Cardiac muscle cell (in vitro differentiated cells and primary cell): Measurements from ENCODE around the gene TRIM4. TPM values are rescaled to one million over a fixed set of nuclear protein-coding genes. Genes with fewer than 3 reads are reported as not detected.

ENCODE experiments used
- DNase-seq, 2 donors: peaks; one replicate each; pipeline versions ENCODE4 v3.0.0 to v3.0.0-alpha.2; 2010 to 2017; ENCODE audit warnings: low read depth in 1 of 2, low spot score in 1 of 2
- H3K27ac ChIP-seq: fragments of 200-600 bp; sonication (generic); 2 replicates; pipeline ENCODE4 v1.5.1; 2016
- H3K27me3 ChIP-seq: fragments of 200-600 bp; sonication (generic); 2 replicates; pipeline ENCODE4 v1.6.0; 2016; ENCODE audit warnings: control low read depth
- H3K36me3 ChIP-seq: fragments of 200-600 bp; sonication (generic); 2 replicates; pipeline ENCODE4 v1.5.1; 2016; ENCODE audit warnings: control low read depth
- H3K4me1 ChIP-seq: fragments of 200-600 bp; sonication (generic); 2 replicates; pipeline ENCODE4 v1.8.1; 2017; ENCODE audit warnings: low read depth, mild to moderate bottlenecking, mixed run types
- H3K4me3 ChIP-seq: fragments of 200-600 bp; sonication (generic); 2 replicates; pipeline ENCODE4 v1.5.1; 2016; ENCODE audit warnings: mild to moderate bottlenecking
- H3K9me3 ChIP-seq: fragments of 200-600 bp; sonication (generic); 2 replicates; pipeline ENCODE4 v1.5.1; 2017; ENCODE audit warnings: low read depth, mild to moderate bottlenecking, control low read depth
- polyA plus RNA-seq: library from polyadenylated mRNA; unstranded; fragments of >200 nt; fragmentation: Nextera tagmentation; extraction: Ambion mirVana; gene quantifications from 2 replicates; pipeline ENCODE4 v1.2.1, GENCODE V29; 2016
- total RNA-seq: library from RNA; depleted of rRNA; stranded (reverse); fragments of >200 nt; gene quantifications from 2 replicates; pipeline ENCODE4 v1.2.3, GENCODE V29; 2016
- TF ChIP-seq, protein P1 (sequence below): IDR thresholded peaks from 2 replicates; pipeline ENCODE4 v1.5.1; 2012; ENCODE audit warnings: low read depth, mild to moderate bottlenecking, low read length

The TRIM4 gene
- total and polyA plus RNA-seq, 2 experiments from 2014 or later = 4.0 to 6.0 TPM

DNA sequence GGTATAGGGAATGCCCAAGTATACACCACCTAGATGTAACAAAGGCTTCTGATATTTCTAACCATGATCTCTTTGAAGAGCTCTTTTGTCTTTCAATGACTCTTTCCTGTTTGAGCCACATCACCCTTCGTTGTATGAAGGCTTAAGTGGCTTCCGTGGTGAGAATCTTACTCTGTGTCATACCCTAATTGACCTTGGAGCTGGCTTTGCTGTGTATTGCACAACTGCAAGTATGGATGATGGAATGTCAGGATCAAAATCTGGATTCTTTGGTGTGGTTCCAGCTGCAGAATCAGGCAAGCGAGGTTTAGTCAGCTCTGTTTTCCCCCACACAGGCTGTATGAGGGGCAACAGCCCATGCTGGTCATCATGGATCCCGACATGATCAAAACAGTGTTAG is 75.5 kb downstream of the TRIM4 start:
- TF ChIP-seq, protein P1, sequence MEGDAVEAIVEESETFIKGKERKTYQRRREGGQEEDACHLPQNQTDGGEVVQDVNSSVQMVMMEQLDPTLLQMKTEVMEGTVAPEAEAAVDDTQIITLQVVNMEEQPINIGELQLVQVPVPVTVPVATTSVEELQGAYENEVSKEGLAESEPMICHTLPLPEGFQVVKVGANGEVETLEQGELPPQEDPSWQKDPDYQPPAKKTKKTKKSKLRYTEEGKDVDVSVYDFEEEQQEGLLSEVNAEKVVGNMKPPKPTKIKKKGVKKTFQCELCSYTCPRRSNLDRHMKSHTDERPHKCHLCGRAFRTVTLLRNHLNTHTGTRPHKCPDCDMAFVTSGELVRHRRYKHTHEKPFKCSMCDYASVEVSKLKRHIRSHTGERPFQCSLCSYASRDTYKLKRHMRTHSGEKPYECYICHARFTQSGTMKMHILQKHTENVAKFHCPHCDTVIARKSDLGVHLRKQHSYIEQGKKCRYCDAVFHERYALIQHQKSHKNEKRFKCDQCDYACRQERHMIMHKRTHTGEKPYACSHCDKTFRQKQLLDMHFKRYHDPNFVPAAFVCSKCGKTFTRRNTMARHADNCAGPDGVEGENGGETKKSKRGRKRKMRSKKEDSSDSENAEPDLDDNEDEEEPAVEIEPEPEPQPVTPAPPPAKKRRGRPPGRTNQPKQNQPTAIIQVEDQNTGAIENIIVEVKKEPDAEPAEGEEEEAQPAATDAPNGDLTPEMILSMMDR = no peak
- no peaks in the 10 kb centered on the region for H3K9me3 ChIP-seq
- H3K27ac ChIP-seq = no peak overlapping the region
- H3K36me3 ChIP-seq = no peaks in the 10 kb centered on the region
- no peaks in the 10 kb centered on the region for H3K4me1 ChIP-seq
- peak in 1 of 2 donors; percentile 2 for DNase-seq
- H3K4me3 ChIP-seq = no peak overlapping the region
- no peaks in the 10 kb centered on the region for H3K27me3 ChIP-seq

DNA sequence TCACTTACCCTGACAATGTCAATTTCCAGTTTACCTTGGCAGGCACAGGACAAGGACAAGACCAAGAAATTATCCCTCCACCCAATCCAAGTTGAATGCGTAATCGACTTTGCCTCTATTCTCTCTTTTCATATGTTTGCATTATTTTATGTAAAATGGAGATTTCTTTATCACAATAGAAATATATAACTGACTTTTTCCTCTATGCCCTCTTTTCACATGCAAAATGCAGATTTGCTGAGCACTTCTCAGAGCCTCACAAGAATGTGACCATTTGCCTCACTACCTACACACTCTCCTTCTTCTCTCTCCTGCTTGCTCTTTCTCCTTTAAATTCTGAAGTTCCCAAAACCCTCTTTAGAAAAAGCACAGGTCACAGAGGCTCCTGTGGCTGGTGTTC is 76.4 kb downstream of the TRIM4 start:
- TF ChIP-seq, protein P1 = no peak
- no peaks in the 10 kb centered on the region for H3K27me3 ChIP-seq
- H3K4me3 ChIP-seq = no peak overlapping the region
- H3K9me3 ChIP-seq = no peaks in the 10 kb centered on the region
- no peaks in the 10 kb centered on the region for H3K4me1 ChIP-seq
- H3K36me3 ChIP-seq = no peaks in the 10 kb centered on the region
- H3K27ac ChIP-seq = no peak overlapping the region
- DNase-seq = no peak

Other genes starting within 250 kb of the TRIM4 start
- gene CYP3A5, start 239.5 kb downstream of the TRIM4 start, total RNA-seq = 0.24 and 4.8 TPM in 2 replicates
- 0.81 and 0.95 TPM in 2 replicates for gene CYP3A5, start 239.5 kb downstream of the TRIM4 start, polyA plus RNA-seq
- not detected in 2 replicates for gene CYP3A7, start 184.3 kb downstream of the TRIM4 start, total RNA-seq
- gene CYP3A7, start 184.3 kb downstream of the TRIM4 start, polyA plus RNA-seq = 0.14 and 0.51 TPM in 2 replicates
- gene CYP3A4, start 135.3 kb downstream of the TRIM4 start, total RNA-seq = not detected in 2 replicates
- gene CYP3A4, start 135.3 kb downstream of the TRIM4 start, polyA plus RNA-seq = not detected in 2 replicates
- gene CYP3A43, start 91.5 kb downstream of the TRIM4 start, total RNA-seq = 0.07 TPM in 1 of 2 replicates, not detected in the other
- gene CYP3A43, start 91.5 kb downstream of the TRIM4 start, polyA plus RNA-seq = 0.22 and 0.42 TPM in 2 replicates
- not detected in 2 replicates for gene OR2AE1, start 42.5 kb downstream of the TRIM4 start, total RNA-seq
- gene OR2AE1, start 42.5 kb downstream of the TRIM4 start, polyA plus RNA-seq = not detected in 2 replicates
- not detected in 2 replicates for gene GJC3, start 10.1 kb upstream of the TRIM4 start, total RNA-seq
- not detected in 2 replicates for gene GJC3, start 10.1 kb upstream of the TRIM4 start, polyA plus RNA-seq
- gene AZGP1, start 56.5 kb upstream of the TRIM4 start, total RNA-seq = 0.39 TPM in 1 of 2 replicates, not detected in the other
- not detected in 2 replicates for gene AZGP1, start 56.5 kb upstream of the TRIM4 start, polyA plus RNA-seq
- gene ZKSCAN1, start 96.1 kb upstream of the TRIM4 start, total RNA-seq = 17.4 and 33.7 TPM in 2 replicates
- gene ZKSCAN1, start 96.1 kb upstream of the TRIM4 start, polyA plus RNA-seq = 22.3 and 38.1 TPM in 2 replicates
- 23.3 and 24.3 TPM in 2 replicates for gene ZSCAN21, start 130.2 kb upstream of the TRIM4 start, total RNA-seq
- 11.3 and 22.5 TPM in 2 replicates for gene ZSCAN21, start 130.2 kb upstream of the TRIM4 start, polyA plus RNA-seq
- 35.0 and 45.5 TPM in 2 replicates for gene ZNF3, start 162.2 kb upstream of the TRIM4 start, total RNA-seq
- 37.2 and 53.6 TPM in 2 replicates for gene ZNF3, start 162.2 kb upstream of the TRIM4 start, polyA plus RNA-seq
- gene COPS6, start 169.4 kb upstream of the TRIM4 start, total RNA-seq = 69.6 and 80.0 TPM in 2 replicates
- gene COPS6, start 169.4 kb upstream of the TRIM4 start, polyA plus RNA-seq = 277 and 315 TPM in 2 replicates
- 68.9 and 88.3 TPM in 2 replicates for gene MCM7, start 181.9 kb upstream of the TRIM4 start, total RNA-seq
- gene MCM7, start 181.9 kb upstream of the TRIM4 start, polyA plus RNA-seq = 77.2 and 105 TPM in 2 replicates
- gene AP4M1, start 182.1 kb upstream of the TRIM4 start, total RNA-seq = 31.7 and 35.2 TPM in 2 replicates
- 15.8 and 29.3 TPM in 2 replicates for gene AP4M1, start 182.1 kb upstream of the TRIM4 start, polyA plus RNA-seq
- 104 and 163 TPM in 2 replicates for gene TAF6, start 199.8 kb upstream of the TRIM4 start, total RNA-seq
- gene TAF6, start 199.8 kb upstream of the TRIM4 start, polyA plus RNA-seq = 99.4 and 112 TPM in 2 replicates
- 13.8 and 16.8 TPM in 2 replicates for gene CNPY4, start 200.1 kb upstream of the TRIM4 start, total RNA-seq
- 18.4 and 18.9 TPM in 2 replicates for gene CNPY4, start 200.1 kb upstream of the TRIM4 start, polyA plus RNA-seq
- 3.7 and 4.2 TPM in 2 replicates for gene MBLAC1, start 207.4 kb upstream of the TRIM4 start, total RNA-seq
- 4.3 and 5.1 TPM in 2 replicates for gene MBLAC1, start 207.4 kb upstream of the TRIM4 start, polyA plus RNA-seq
- gene LAMTOR4, start 229.4 kb upstream of the TRIM4 start, total RNA-seq = 193 and 199 TPM in 2 replicates
- gene LAMTOR4, start 229.4 kb upstream of the TRIM4 start, polyA plus RNA-seq = 258 and 280 TPM in 2 replicates
- gene TRAPPC14, start 239.2 kb upstream of the TRIM4 start, total RNA-seq = 14.2 and 22.7 TPM in 2 replicates
- 10.4 and 25.0 TPM in 2 replicates for gene TRAPPC14, start 239.2 kb upstream of the TRIM4 start, polyA plus RNA-seq
- gene GAL3ST4, start 249.1 kb upstream of the TRIM4 start, total RNA-seq = 2.0 and 5.0 TPM in 2 replicates
- gene GAL3ST4, start 249.1 kb upstream of the TRIM4 start, polyA plus RNA-seq = 3.8 and 5.0 TPM in 2 replicates